DOHH2 (cell line): ENCODE results near the gene TTC7B.

Source experiments
- EZH2phosphoT487 ChIP-seq: fragments of 200-600 bp; sonication (generic); IDR thresholded peaks from 2 replicates; pipeline ENCODE4 v1.6.1; 2017; ENCODE audit warnings: borderline replicate concordance, mild to moderate bottlenecking, antibody characterized with exemption, low read length, moderate library complexity, mixed read lengths
- TF ChIP-seq, protein P1 (sequence below): fragments of 200-600 bp; sonication (generic); IDR thresholded peaks from one replicate; pipeline ENCODE4 v1.5.1; 2014; ENCODE audit warnings: antibody characterized with exemption, mild to moderate bottlenecking, low read depth, low read length; ENCODE audit not compliant: poor library complexity, severe bottlenecking

- TF ChIP-seq, protein P1, sequence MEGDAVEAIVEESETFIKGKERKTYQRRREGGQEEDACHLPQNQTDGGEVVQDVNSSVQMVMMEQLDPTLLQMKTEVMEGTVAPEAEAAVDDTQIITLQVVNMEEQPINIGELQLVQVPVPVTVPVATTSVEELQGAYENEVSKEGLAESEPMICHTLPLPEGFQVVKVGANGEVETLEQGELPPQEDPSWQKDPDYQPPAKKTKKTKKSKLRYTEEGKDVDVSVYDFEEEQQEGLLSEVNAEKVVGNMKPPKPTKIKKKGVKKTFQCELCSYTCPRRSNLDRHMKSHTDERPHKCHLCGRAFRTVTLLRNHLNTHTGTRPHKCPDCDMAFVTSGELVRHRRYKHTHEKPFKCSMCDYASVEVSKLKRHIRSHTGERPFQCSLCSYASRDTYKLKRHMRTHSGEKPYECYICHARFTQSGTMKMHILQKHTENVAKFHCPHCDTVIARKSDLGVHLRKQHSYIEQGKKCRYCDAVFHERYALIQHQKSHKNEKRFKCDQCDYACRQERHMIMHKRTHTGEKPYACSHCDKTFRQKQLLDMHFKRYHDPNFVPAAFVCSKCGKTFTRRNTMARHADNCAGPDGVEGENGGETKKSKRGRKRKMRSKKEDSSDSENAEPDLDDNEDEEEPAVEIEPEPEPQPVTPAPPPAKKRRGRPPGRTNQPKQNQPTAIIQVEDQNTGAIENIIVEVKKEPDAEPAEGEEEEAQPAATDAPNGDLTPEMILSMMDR: no peak
- TF ChIP-seq EZH2phosphoT487: no peak
Observed at GRCh38 chr14:90540437-90540836, 275.8 kb downstream of the TTC7B start.
